Mucosa of descending colon (tissue), 3 donors: ENCODE measurements around the gene COX6A1. TPM values are rescaled to one million over a fixed set of nuclear protein-coding genes. Genes with fewer than 3 reads are reported as not detected.

Source experiments
- ATAC-seq: fragments of 200-7000 bp; cut with Tn5 transposase; one replicate; pipeline ENCODE4 v1.9.1; 2020; ENCODE audit warnings: mild to moderate bottlenecking, moderate library complexity
- DNase-seq, 3 donors: peaks; one replicate each; pipeline ENCODE4 v3.0.0-alpha.2; 2020
- H3K36me3 ChIP-seq: fragments of 200-600 bp; one replicate; pipeline ENCODE4 v1.8.0; 2021; ENCODE audit warnings: low read depth, mild to moderate bottlenecking
- H3K4me1 ChIP-seq: fragments of 200-600 bp; one replicate; pipeline ENCODE4 v1.8.0; 2021; ENCODE audit warnings: low read depth, mild to moderate bottlenecking
- H3K4me3 ChIP-seq: fragments of 200-600 bp; one replicate; pipeline ENCODE4 v1.8.0; 2021; ENCODE audit warnings: mild to moderate bottlenecking
- H3K9me3 ChIP-seq: fragments of 200-600 bp; one replicate; pipeline ENCODE4 v1.8.0; 2021; ENCODE audit warnings: mild to moderate bottlenecking
- intact Hi-C, 2 donors: fragments of 100-400 bp; cut with DNase I in 1 of 2; cut with micrococcal nuclease in 1 of 2; formaldehyde crosslinking; loops; one replicate each; pipeline versions ENCODE4 v1.11.0 to v1.11.1; 2022; cut with DNase I, micrococcal nuclease
- total RNA-seq, 3 donors: library from RNA; stranded (reverse); fragmentation: NEBNext Ultra II Directional in 2 of 3; extraction: Animal tissue kit (Norgen Biotek cat#: 25700) in 2 of 3; gene quantifications; one replicate each; pipeline versions ENCODE4 v1.2.1 to v1.2.4, GENCODE V29; 2021 to 2023
- TF ChIP-seq, protein P1 (sequence below): fragments of 200-600 bp; IDR thresholded peaks from one replicate; pipeline ENCODE4 v1.8.0; 2022; ENCODE audit warnings: antibody characterized with exemption, mild to moderate bottlenecking
- donor health status: DM: no; HTN: no; CAD: no; lungs with moderate emphysema.
- donor health status: DM: no; HTN: no; CAD: no.
- donor health status: DM: no; HTN: yes; CAD: no.

Gene COX6A1
- total RNA-seq, 3 donors from 2014 or later: 509 to 899 (median 865) TPM

DNA sequence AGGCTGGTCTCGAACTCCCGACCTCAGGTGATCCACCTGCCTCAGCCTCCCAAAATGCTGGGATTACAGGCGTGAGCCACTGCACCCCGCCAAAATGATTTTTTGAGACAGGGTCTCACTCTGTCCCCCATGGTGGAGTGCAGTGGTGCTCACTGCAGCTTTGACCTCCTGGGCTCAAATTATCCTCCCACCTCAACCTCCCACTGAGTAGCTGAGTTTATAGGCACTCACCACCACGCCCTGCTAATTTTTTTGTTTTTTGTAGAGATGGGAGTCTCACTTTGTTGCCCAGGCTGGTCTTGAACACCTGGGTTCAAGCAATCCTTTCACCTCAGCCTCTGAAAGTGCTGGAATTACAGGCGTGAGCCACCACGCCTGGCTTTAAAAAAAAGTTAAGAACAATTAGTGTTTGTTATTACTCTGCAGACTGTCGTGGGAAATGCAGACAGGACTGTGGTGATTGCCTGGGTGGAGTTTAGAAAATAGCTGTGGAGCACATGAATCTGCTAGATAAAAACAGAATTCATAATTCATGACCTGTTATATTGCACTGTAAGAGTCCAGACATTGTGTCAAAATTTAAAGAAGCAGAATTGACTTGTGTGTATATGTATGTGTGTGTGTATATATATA, 9.2 kb upstream of the COX6A1 start:
- Histone ChIP-seq H3K4me3 (no peak overlapping the region), H3K36me3 (no peaks in the 10 kb centered on the region), H3K4me1 (peaks cover 8% of the 10 kb centered on the region), H3K9me3 (no peaks in the 10 kb centered on the region)
- DNase-seq: peak in 1 of 3 donors; percentile 46
- peak; percentile 79 for ATAC-seq
- intact Hi-C loops: no loop called here
- TF ChIP-seq, protein P1, sequence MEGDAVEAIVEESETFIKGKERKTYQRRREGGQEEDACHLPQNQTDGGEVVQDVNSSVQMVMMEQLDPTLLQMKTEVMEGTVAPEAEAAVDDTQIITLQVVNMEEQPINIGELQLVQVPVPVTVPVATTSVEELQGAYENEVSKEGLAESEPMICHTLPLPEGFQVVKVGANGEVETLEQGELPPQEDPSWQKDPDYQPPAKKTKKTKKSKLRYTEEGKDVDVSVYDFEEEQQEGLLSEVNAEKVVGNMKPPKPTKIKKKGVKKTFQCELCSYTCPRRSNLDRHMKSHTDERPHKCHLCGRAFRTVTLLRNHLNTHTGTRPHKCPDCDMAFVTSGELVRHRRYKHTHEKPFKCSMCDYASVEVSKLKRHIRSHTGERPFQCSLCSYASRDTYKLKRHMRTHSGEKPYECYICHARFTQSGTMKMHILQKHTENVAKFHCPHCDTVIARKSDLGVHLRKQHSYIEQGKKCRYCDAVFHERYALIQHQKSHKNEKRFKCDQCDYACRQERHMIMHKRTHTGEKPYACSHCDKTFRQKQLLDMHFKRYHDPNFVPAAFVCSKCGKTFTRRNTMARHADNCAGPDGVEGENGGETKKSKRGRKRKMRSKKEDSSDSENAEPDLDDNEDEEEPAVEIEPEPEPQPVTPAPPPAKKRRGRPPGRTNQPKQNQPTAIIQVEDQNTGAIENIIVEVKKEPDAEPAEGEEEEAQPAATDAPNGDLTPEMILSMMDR: no peak

DNA sequence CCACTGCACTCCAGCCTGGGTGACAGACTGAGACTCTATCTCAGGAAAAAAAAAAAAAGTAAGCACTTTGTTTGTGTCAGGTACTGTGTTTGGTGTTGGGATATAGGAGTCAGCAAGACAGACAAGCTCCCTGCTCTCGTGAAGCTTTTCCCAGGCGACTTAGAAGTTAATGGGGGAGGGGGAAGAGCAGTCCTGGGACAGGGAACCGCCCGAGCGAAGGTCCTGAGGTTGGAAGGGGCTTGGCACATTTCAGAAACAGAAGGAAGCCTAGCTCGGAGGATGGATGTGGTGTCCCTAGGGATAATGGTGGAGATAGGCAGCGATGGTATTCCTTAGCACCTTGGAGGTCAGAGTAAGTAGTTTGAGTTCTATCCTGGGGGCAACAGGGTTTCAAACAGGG, 8.5 kb upstream of the COX6A1 start:
- TF ChIP-seq, protein P1: no peak
- Histone ChIP-seq H3K9me3 (no peaks in the 10 kb centered on the region), H3K36me3 (no peaks in the 10 kb centered on the region), H3K4me1 (peaks cover 8% of the 10 kb centered on the region), H3K4me3 (no peak overlapping the region)
- ATAC-seq (peak; percentile 26), DNase-seq (peak in 2 of 3 donors; percentile 39 to 47)
- intact Hi-C loops: no loop called here

DNA sequence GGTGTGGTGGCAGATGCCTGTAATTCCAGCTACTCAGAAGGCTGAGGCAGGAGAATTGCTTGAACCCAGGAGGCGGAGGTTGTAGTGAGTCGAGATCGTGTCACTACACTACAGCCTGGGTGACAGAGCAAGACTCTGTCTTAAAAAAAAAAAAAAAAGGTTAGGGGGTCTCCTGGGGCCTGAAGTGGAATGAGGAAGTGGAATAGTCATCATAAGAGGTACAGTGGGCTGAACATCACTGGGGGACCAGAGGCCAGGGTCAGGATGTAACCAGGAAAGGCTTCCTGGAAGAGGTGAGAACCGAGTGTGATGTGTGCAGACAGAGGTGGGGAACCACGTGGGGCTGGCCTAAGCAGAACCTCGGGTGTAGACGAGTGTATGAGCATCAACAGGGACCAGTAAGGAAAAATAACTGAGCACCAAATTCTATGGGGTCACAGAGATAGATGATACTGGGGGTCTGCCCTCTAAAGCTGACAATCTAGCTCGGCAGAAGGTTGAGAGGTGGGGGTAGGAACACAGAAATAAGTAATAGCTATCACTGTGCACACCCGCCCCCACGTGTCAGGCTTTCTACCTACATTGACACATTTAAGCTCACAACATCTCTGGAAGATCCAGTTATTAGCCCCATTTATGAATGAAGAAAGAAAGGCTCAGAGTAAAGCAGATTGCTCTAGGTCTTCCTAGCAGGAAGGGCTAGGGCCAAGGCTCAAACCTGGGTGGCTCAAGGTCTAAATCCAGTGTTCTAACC, 5.0 kb upstream of the COX6A1 start:
- peak in 1 of 3 donors; percentile 9 for DNase-seq
- Histone ChIP-seq H3K9me3 (no peaks in the 10 kb centered on the region), H3K4me1 (peaks cover 8% of the 10 kb centered on the region), H3K36me3 (no peaks in the 10 kb centered on the region), H3K4me3 (no peak overlapping the region)
- intact Hi-C loops: loop anchor here (5.0 kb wide), 2 partner anchors 76 to 81 kb away; no protein-coding TSS in a partner anchor
- TF ChIP-seq, protein P1: no peak
- ATAC-seq: no peak

DNA sequence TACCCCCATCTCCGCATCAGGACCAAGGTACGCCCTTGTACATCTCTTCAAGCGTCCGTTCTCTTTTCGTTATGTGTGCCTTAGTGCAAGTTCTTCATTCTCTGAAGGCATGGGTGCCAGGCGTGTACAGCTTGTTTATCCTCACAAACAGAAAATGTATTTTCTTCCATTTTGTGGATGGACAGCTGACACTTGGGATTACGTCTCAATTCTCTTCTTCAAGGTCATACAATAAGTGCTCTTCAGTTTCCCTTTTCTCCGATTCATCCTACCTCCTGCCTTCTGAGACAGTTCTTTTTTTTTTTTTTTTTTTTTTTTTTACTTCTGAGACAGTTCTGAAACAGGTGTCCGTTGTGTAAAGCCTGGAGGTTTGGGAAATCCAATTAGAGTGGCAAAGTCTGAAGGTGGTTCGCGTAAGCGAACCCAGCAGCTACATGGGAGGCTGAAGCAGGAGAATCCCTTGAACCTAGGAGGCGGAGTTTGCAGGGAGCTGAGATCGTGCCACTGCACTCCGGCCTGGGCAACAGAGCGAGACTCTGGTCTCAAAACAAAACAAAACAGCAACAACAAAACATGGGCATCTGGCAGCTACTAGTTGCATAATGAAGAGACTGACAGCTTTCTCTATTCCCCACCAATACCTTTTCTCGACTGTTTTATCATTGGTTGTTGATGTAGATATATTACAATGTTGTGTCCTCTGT, 734 bp downstream of the COX6A1 start:
- intact Hi-C loops: no loop called here
- no peaks in the 10 kb centered on the region for H3K9me3 ChIP-seq
- TF ChIP-seq, protein P1: no peak
- no peak for DNase-seq
- no peaks in the 10 kb centered on the region for H3K36me3 ChIP-seq
- H3K4me3 ChIP-seq: peak overlapping the region; percentile 71
- peak; percentile 15 for ATAC-seq
- H3K4me1 ChIP-seq: peaks cover 17% of the 10 kb centered on the region

DNA sequence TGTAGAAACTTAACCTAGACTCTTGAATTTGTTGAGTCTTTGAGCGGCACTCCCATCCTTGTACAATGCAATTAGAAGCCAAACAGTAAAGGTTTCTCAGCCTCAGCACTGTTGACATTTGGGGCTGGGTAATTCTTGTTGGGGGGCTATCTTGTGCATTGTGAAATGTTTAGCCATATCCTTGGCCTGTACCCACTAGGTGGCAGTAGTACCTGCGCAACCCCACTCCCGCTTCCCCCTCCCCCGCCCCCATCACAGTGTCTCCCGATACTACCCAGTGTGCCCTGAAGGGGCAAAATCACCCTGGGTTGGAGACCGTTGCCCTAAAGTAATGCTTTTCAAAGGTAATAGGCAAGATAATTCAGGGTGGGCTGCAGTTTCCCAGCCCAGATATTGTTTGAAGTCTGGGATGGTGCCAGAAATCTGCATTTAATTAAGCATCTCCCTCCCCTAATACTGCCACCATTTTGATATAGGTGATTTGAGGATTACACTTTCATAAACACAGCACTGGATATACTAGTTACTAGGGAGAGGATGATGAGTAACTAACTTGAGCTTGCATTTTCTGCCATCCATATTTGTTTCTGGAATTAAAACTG, 1.8 kb downstream of the COX6A1 start:
- ATAC-seq (peak; percentile 41), DNase-seq (peak in 2 of 3 donors; percentile 44 to 80)
- Histone ChIP-seq H3K9me3 (no peaks in the 10 kb centered on the region), H3K36me3 (no peaks in the 10 kb centered on the region), H3K4me3 (no peak overlapping the region), H3K4me1 (peaks cover 17% of the 10 kb centered on the region)
- intact Hi-C loops: no loop called here
- TF ChIP-seq, protein P1: peak; percentile 43
